ENCODE measurements around the gene MIX23.

DNA sequence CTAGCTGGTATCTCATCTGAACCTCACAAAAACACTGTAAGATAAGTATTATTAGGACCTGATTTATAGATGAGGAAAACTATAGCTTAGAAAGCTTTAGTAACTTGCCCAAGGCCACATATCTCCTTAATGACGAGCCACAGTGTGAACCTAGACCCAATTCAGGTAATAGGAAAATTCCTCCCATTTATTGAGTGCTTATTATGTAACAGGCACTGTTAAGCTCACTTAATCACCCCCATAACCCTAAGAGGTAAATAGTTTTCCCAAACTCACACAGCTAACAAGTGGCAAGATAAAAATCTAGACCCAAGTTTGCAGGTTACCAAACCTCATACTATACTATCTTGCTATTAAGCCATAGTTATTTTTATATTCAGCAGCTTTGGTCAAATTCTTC is 24.9 kb upstream of the MIX23 start:
- TF ChIP-seq, protein P1, sequence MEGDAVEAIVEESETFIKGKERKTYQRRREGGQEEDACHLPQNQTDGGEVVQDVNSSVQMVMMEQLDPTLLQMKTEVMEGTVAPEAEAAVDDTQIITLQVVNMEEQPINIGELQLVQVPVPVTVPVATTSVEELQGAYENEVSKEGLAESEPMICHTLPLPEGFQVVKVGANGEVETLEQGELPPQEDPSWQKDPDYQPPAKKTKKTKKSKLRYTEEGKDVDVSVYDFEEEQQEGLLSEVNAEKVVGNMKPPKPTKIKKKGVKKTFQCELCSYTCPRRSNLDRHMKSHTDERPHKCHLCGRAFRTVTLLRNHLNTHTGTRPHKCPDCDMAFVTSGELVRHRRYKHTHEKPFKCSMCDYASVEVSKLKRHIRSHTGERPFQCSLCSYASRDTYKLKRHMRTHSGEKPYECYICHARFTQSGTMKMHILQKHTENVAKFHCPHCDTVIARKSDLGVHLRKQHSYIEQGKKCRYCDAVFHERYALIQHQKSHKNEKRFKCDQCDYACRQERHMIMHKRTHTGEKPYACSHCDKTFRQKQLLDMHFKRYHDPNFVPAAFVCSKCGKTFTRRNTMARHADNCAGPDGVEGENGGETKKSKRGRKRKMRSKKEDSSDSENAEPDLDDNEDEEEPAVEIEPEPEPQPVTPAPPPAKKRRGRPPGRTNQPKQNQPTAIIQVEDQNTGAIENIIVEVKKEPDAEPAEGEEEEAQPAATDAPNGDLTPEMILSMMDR (tag by site-specific recombination; IDR thresholded peaks at IDR 0.05) = no peak
- TF ChIP-seq ZBTB8A (tag by site-specific recombination; IDR thresholded peaks at IDR 0.05) = no peak
- TF ChIP-seq ZBTB20 (tag by site-specific recombination; IDR thresholded peaks at IDR 0.05) = no peak
- TF ChIP-seq, protein P2, sequence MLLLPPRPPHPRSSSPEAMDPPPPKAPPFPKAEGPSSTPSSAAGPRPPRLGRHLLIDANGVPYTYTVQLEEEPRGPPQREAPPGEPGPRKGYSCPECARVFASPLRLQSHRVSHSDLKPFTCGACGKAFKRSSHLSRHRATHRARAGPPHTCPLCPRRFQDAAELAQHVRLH (tag by site-specific recombination; IDR thresholded peaks at IDR 0.05) = no peak
- no peak for TF ChIP-seq TRIM28 (IDR thresholded peaks at IDR 0.05; ENCODE audit: borderline replicate concordance, low read length)
- TF ChIP-seq, protein P3, sequence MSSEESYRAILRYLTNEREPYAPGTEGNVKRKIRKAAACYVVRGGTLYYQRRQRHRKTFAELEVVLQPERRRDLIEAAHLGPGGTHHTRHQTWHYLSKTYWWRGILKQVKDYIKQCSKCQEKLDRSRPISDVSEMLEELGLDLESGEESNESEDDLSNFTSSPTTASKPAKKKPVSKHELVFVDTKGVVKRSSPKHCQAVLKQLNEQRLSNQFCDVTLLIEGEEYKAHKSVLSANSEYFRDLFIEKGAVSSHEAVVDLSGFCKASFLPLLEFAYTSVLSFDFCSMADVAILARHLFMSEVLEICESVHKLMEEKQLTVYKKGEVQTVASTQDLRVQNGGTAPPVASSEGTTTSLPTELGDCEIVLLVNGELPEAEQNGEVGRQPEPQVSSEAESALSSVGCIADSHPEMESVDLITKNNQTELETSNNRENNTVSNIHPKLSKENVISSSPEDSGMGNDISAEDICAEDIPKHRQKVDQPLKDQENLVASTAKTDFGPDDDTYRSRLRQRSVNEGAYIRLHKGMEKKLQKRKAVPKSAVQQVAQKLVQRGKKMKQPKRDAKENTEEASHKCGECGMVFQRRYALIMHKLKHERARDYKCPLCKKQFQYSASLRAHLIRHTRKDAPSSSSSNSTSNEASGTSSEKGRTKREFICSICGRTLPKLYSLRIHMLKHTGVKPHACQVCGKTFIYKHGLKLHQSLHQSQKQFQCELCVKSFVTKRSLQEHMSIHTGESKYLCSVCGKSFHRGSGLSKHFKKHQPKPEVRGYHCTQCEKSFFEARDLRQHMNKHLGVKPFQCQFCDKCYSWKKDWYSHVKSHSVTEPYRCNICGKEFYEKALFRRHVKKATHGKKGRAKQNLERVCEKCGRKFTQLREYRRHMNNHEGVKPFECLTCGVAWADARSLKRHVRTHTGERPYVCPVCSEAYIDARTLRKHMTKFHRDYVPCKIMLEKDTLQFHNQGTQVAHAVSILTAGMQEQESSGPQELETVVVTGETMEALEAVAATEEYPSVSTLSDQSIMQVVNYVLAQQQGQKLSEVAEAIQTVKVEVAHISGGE (tag by site-specific recombination; conservative IDR thresholded peaks at IDR 0.05; ENCODE audit: low read depth) = no peak
- TF ChIP-seq, protein P4, sequence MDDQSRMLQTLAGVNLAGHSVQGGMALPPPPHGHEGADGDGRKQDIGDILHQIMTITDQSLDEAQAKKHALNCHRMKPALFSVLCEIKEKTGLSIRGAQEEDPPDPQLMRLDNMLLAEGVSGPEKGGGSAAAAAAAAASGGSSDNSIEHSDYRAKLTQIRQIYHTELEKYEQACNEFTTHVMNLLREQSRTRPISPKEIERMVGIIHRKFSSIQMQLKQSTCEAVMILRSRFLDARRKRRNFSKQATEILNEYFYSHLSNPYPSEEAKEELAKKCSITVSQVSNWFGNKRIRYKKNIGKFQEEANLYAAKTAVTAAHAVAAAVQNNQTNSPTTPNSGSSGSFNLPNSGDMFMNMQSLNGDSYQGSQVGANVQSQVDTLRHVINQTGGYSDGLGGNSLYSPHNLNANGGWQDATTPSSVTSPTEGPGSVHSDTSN (CRISPR knock-in tag; IDR thresholded peaks at IDR 0.05) = no peak
- TF ChIP-seq SCRT1 (tag by site-specific recombination; IDR thresholded peaks at IDR 0.05; ENCODE audit: borderline replicate concordance) = no peak
- no peak for TF ChIP-seq ZNF174 (tag by site-specific recombination; IDR thresholded peaks at IDR 0.05)
- TF ChIP-seq BCL11A (tag by site-specific recombination; IDR thresholded peaks at IDR 0.05; ENCODE audit: low read depth) = no peak
- no peak for TF ChIP-seq ZFP41 (tag by site-specific recombination; IDR thresholded peaks at IDR 0.05; ENCODE audit: borderline replicate concordance)
- TF ChIP-seq, protein P5, sequence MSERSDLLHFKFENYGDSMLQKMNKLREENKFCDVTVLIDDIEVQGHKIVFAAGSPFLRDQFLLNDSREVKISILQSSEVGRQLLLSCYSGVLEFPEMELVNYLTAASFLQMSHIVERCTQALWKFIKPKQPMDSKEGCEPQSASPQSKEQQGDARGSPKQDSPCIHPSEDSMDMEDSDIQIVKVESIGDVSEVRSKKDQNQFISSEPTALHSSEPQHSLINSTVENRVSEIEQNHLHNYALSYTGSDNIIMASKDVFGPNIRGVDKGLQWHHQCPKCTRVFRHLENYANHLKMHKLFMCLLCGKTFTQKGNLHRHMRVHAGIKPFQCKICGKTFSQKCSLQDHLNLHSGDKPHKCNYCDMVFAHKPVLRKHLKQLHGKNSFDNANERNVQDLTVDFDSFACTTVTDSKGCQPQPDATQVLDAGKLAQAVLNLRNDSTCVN (tag by site-specific recombination; optimal IDR thresholded peaks at IDR 0.05) = no peak
- no peak for TF ChIP-seq ZNF133 (tag by site-specific recombination; IDR thresholded peaks at IDR 0.05)
